ENCODE results near the gene UBE2C. TPM values are rescaled to one million over a fixed set of nuclear protein-coding genes. Genes with fewer than 3 reads are reported as not detected.

Gene UBE2C
- total RNA-seq, 1 donor from 2014 or later: 2.4 TPM

- Mint-ChIP-seq H3K4me3 (peak within 1 kb of the TSS; percentile 94), H3K27me3 (no peaks in the 10 kb centered on the region), H3K36me3 (ENCODE audit: low read depth) (peaks cover 22% of the 10 kb centered on the region), H3K27ac (peak within 1 kb of the TSS; percentile 94), H3K9me3 (no peaks in the 10 kb centered on the region), H3K4me1 (peaks cover 48% of the 10 kb centered on the region)
- ATAC-seq (ENCODE audit: low read depth) (peak; percentile 98), DNase-seq (peak; percentile 67)
- POLR2A ChIA-PET: interaction anchor here (0.6 to 2.6 kb wide), 20 partner anchors 8 to 507 kb away, joined by 3 to 39 read pairs (median 4); partner anchors contain the start of genes CTSA, DNTTIP1, NEURL2 and PCIF1
- TF ChIP-seq CTCF (IDR thresholded peaks at IDR 0.05): no peak
- CTCF ChIA-PET: interaction anchor here (1.5 kb wide), 1 partner anchor 15 kb away, joined by 5 read pairs; no protein-coding TSS in a partner anchor
- intact Hi-C loops (cut with micrococcal nuclease): loop anchor here (1.0 to 2.0 kb wide), 8 partner anchors 15 to 232 kb away; partner anchors contain the start of genes CTSA, NCOA5, NEURL2 and UBE2C
These were observed 44.9 kb downstream of the UBE2C start, which contains the start of the genes ACOT8 and ZSWIM3 for GRCh38 chr20:45857114-45857881. ACOT8 (minus strand) TSS chr20:45857392; CDS start chr20:45857315, 77 bp downstream. ZSWIM3 (plus strand) TSS chr20:45857614; CDS start chr20:45857826, 212 bp downstream.

GRCh38 chr20:45857882-45858216 lies 45.4 kb downstream of the UBE2C start:
- CTCF ChIA-PET: no interaction called here

GRCh38 chr20:45859916-45860315 lies 47.5 kb downstream of the UBE2C start:
- intact Hi-C loops (cut with micrococcal nuclease): no loop called here
- POLR2A ChIA-PET: interaction anchor here (1.3 kb wide), 1 partner anchor 75 kb away, joined by 3 read pairs; no protein-coding TSS in a partner anchor

More at GRCh38 chr20:45857882-45858216, 45.4 kb downstream of the UBE2C start:
- intact Hi-C loops (cut with micrococcal nuclease): loop anchor here (1.0 to 2.0 kb wide), 8 partner anchors 16 to 231 kb away; partner anchors contain the start of genes CTSA, NCOA5, NEURL2 and UBE2C
- H3K4me1 Mint-ChIP-seq: peaks cover 48% of the 10 kb centered on the region
- POLR2A ChIA-PET: interaction anchor here (0.6 to 2.6 kb wide), 10 partner anchors 20 to 506 kb away, joined by 3 to 39 read pairs (median 7); partner anchors contain the start of genes PCIF1, PLTP and ZSWIM1
- H3K27ac Mint-ChIP-seq: peak overlapping the region; percentile 94
- H3K9me3 Mint-ChIP-seq: no peaks in the 10 kb centered on the region
- H3K36me3 Mint-ChIP-seq (ENCODE audit: low read depth): peaks cover 20% of the 10 kb centered on the region
- H3K4me3 Mint-ChIP-seq: peak overlapping the region; percentile 94
- ATAC-seq (ENCODE audit: low read depth) (peak; percentile 8), DNase-seq (no peak)
- no peak for TF ChIP-seq CTCF (IDR thresholded peaks at IDR 0.05)
- H3K27me3 Mint-ChIP-seq: no peaks in the 10 kb centered on the region

GRCh38 chr20:45860560-45861220 lies 48.2 kb downstream of the UBE2C start:
- H3K4me3 Mint-ChIP-seq: no peak overlapping the region

More at GRCh38 chr20:45859916-45860315, 47.5 kb downstream of the UBE2C start:
- H3K4me1 Mint-ChIP-seq: peaks cover 39% of the 10 kb centered on the region
- H3K36me3 Mint-ChIP-seq (ENCODE audit: low read depth): peaks cover 9% of the 10 kb centered on the region
- H3K27ac Mint-ChIP-seq: no peak overlapping the region
- CTCF ChIA-PET: no interaction called here
- TF ChIP-seq CTCF (IDR thresholded peaks at IDR 0.05): no peak
- H3K27me3 Mint-ChIP-seq: no peaks in the 10 kb centered on the region
- no peaks in the 10 kb centered on the region for H3K9me3 Mint-ChIP-seq
- DNase-seq (no peak), ATAC-seq (ENCODE audit: low read depth) (no peak)
- no peak overlapping the region for H3K4me3 Mint-ChIP-seq

More at GRCh38 chr20:45860560-45861220, 48.2 kb downstream of the UBE2C start:
- TF ChIP-seq CTCF (IDR thresholded peaks at IDR 0.05): no peak
- CTCF ChIA-PET: no interaction called here
- Mint-ChIP-seq H3K27me3 (no peaks in the 10 kb centered on the region), H3K27ac (no peak overlapping the region), H3K4me1 (peaks cover 35% of the 10 kb centered on the region), H3K9me3 (no peaks in the 10 kb centered on the region), H3K36me3 (ENCODE audit: low read depth) (peaks cover 9% of the 10 kb centered on the region)
- POLR2A ChIA-PET: interaction anchor here (1.3 kb wide), 1 partner anchor 74 kb away, joined by 3 read pairs; no protein-coding TSS in a partner anchor
- no peak for ATAC-seq (ENCODE audit: low read depth)
- no peak for DNase-seq
- intact Hi-C loops (cut with micrococcal nuclease): no loop called here
